Activated T-cell treated with anti-CD3 and anti-CD28 coated beads, Interleukin-2, amount 50 U/mL, for 24 hours (primary cell): ENCODE results near the gene KCNMA1.

Experiments
- DNase-seq: peaks from one replicate; pipeline ENCODE4 v3.0.0-alpha.2; 2020
- H3K27ac Mint-ChIP-seq: 2 replicates; pipeline ENCODE4 v1.8.0; 2020; ENCODE audit warnings: mild to moderate bottlenecking, mixed read lengths
- H3K27me3 Mint-ChIP-seq: 2 replicates; pipeline ENCODE4 v1.8.0; 2020; ENCODE audit warnings: mixed read lengths
- H3K36me3 Mint-ChIP-seq: 2 replicates; pipeline ENCODE4 v1.8.0; 2020; ENCODE audit warnings: low read depth, mixed read lengths
- H3K4me1 Mint-ChIP-seq: 2 replicates; pipeline ENCODE4 v1.8.0; 2020; ENCODE audit warnings: low read depth, mixed read lengths
- H3K4me3 Mint-ChIP-seq: 2 replicates; pipeline ENCODE4 v1.8.0; 2020; ENCODE audit warnings: mild to moderate bottlenecking, moderate library complexity, mixed read lengths
- H3K9me3 Mint-ChIP-seq: 2 replicates; pipeline ENCODE4 v1.8.0; 2020; ENCODE audit warnings: mixed read lengths

KCNMA1 gene

GRCh38 chr10:77309092-77309491 is 328.5 kb downstream of the KCNMA1 start:
- Mint-ChIP-seq H3K4me3 (no peak overlapping the region), H3K27me3 (peaks cover 9% of the 10 kb centered on the region), H3K4me1 (no peaks in the 10 kb centered on the region), H3K9me3 (no peaks in the 10 kb centered on the region), H3K36me3 (no peaks in the 10 kb centered on the region), H3K27ac (no peak overlapping the region)
- DNase-seq: no peak

- no peak overlapping the region for H3K4me3 Mint-ChIP-seq
- no peaks in the 10 kb centered on the region for H3K4me1 Mint-ChIP-seq
- H3K36me3 Mint-ChIP-seq: no peaks in the 10 kb centered on the region
- H3K27me3 Mint-ChIP-seq: peaks cover 15% of the 10 kb centered on the region
- no peak overlapping the region for H3K27ac Mint-ChIP-seq
- DNase-seq: no peak
- H3K9me3 Mint-ChIP-seq: no peaks in the 10 kb centered on the region
Observed at GRCh38 chr10:77308084-77308732, 329.4 kb downstream of the KCNMA1 start.

- Mint-ChIP-seq H3K4me1 (no peaks in the 10 kb centered on the region), H3K4me3 (no peak overlapping the region), H3K27me3 (peaks cover 20% of the 10 kb centered on the region), H3K27ac (no peak overlapping the region), H3K9me3 (peaks cover 3% of the 10 kb centered on the region), H3K36me3 (no peaks in the 10 kb centered on the region)
- no peak for DNase-seq
Observed at GRCh38 chr10:77306666-77307065, 330.9 kb downstream of the KCNMA1 start.

- Mint-ChIP-seq H3K36me3 (no peaks in the 10 kb centered on the region), H3K27me3 (peaks cover 20% of the 10 kb centered on the region), H3K4me3 (no peak overlapping the region), H3K27ac (no peak overlapping the region), H3K4me1 (no peaks in the 10 kb centered on the region), H3K9me3 (peaks cover 3% of the 10 kb centered on the region)
- no peak for DNase-seq
Observed at GRCh38 chr10:77305650-77306632, 331.7 kb downstream of the KCNMA1 start.

- H3K27ac Mint-ChIP-seq: no peak overlapping the region
- no peak overlapping the region for H3K4me3 Mint-ChIP-seq
- H3K4me1 Mint-ChIP-seq: no peaks in the 10 kb centered on the region
- peaks cover 20% of the 10 kb centered on the region for H3K27me3 Mint-ChIP-seq
- H3K36me3 Mint-ChIP-seq: no peaks in the 10 kb centered on the region
- no peak for DNase-seq
- H3K9me3 Mint-ChIP-seq: peaks cover 3% of the 10 kb centered on the region
Observed at GRCh38 chr10:77304192-77304591, 333.4 kb downstream of the KCNMA1 start.

- no peak overlapping the region for H3K4me3 Mint-ChIP-seq
- H3K27me3 Mint-ChIP-seq: peaks cover 17% of the 10 kb centered on the region
- H3K4me1 Mint-ChIP-seq: no peaks in the 10 kb centered on the region
- peaks cover 3% of the 10 kb centered on the region for H3K9me3 Mint-ChIP-seq
- no peaks in the 10 kb centered on the region for H3K36me3 Mint-ChIP-seq
- DNase-seq: no peak
- no peak overlapping the region for H3K27ac Mint-ChIP-seq
Observed at GRCh38 chr10:77301305-77301730, 336.3 kb downstream of the KCNMA1 start.

GRCh38 chr10:77300682-77301302 is 336.8 kb downstream of the KCNMA1 start:
- Mint-ChIP-seq H3K27me3 (peaks cover 17% of the 10 kb centered on the region), H3K4me1 (no peaks in the 10 kb centered on the region), H3K4me3 (no peak overlapping the region), H3K9me3 (peaks cover 3% of the 10 kb centered on the region), H3K36me3 (no peaks in the 10 kb centered on the region), H3K27ac (no peak overlapping the region)
- DNase-seq: no peak

GRCh38 chr10:77299320-77299719 is 338.3 kb downstream of the KCNMA1 start:
- no peak for DNase-seq
- H3K4me3 Mint-ChIP-seq: no peak overlapping the region
- H3K4me1 Mint-ChIP-seq: no peaks in the 10 kb centered on the region
- H3K9me3 Mint-ChIP-seq: peaks cover 3% of the 10 kb centered on the region
- H3K27me3 Mint-ChIP-seq: peaks cover 11% of the 10 kb centered on the region
- H3K36me3 Mint-ChIP-seq: no peaks in the 10 kb centered on the region
- no peak overlapping the region for H3K27ac Mint-ChIP-seq

GRCh38 chr10:77297393-77297739 is 340.2 kb downstream of the KCNMA1 start:
- no peak overlapping the region for H3K27ac Mint-ChIP-seq
- H3K36me3 Mint-ChIP-seq: no peaks in the 10 kb centered on the region
- H3K4me1 Mint-ChIP-seq: no peaks in the 10 kb centered on the region
- no peaks in the 10 kb centered on the region for H3K9me3 Mint-ChIP-seq
- DNase-seq: no peak
- H3K4me3 Mint-ChIP-seq: no peak overlapping the region
- peaks cover 5% of the 10 kb centered on the region for H3K27me3 Mint-ChIP-seq

GRCh38 chr10:77296534-77297392 is 340.8 kb downstream of the KCNMA1 start:
- no peaks in the 10 kb centered on the region for H3K4me1 Mint-ChIP-seq
- peaks cover 3% of the 10 kb centered on the region for H3K27me3 Mint-ChIP-seq
- no peaks in the 10 kb centered on the region for H3K36me3 Mint-ChIP-seq
- H3K27ac Mint-ChIP-seq: no peak overlapping the region
- H3K4me3 Mint-ChIP-seq: no peak overlapping the region
- no peaks in the 10 kb centered on the region for H3K9me3 Mint-ChIP-seq
- no peak for DNase-seq

GRCh38 chr10:77293773-77294172 is 343.8 kb downstream of the KCNMA1 start:
- no peak for DNase-seq
- H3K4me1 Mint-ChIP-seq: peaks cover 4% of the 10 kb centered on the region
- H3K4me3 Mint-ChIP-seq: no peak overlapping the region
- H3K27ac Mint-ChIP-seq: no peak overlapping the region
- H3K27me3 Mint-ChIP-seq: peaks cover 14% of the 10 kb centered on the region
- H3K36me3 Mint-ChIP-seq: no peaks in the 10 kb centered on the region
- no peaks in the 10 kb centered on the region for H3K9me3 Mint-ChIP-seq

- Mint-ChIP-seq H3K9me3 (no peaks in the 10 kb centered on the region), H3K4me1 (peaks cover 4% of the 10 kb centered on the region), H3K27me3 (peaks cover 14% of the 10 kb centered on the region), H3K4me3 (no peak overlapping the region), H3K27ac (no peak overlapping the region), H3K36me3 (no peaks in the 10 kb centered on the region)
- no peak for DNase-seq
Observed at GRCh38 chr10:77293347-77293746, 344.3 kb downstream of the KCNMA1 start.

- Mint-ChIP-seq H3K4me1 (peaks cover 4% of the 10 kb centered on the region), H3K4me3 (no peak overlapping the region), H3K36me3 (no peaks in the 10 kb centered on the region), H3K27ac (no peak overlapping the region), H3K9me3 (no peaks in the 10 kb centered on the region), H3K27me3 (peaks cover 14% of the 10 kb centered on the region)
- DNase-seq: no peak
Observed at GRCh38 chr10:77291596-77292505, 345.8 kb downstream of the KCNMA1 start.
